ENCODE results near the gene CGB8. TPM values are rescaled to one million over a fixed set of nuclear protein-coding genes. Genes with fewer than 3 reads are reported as not detected.
A peak's percentile ranks its signal among the peaks of the same experiment; 100 is the strongest.
"Not testable (repeated sequence)": the region's sequence is repeated elsewhere in the genome, so short reads cannot be mapped to it uniquely, and the experiment has no call there.

The CGB8 gene
- total and polyA plus RNA-seq, 5 experiments from 2014 or later, result not detected

GRCh38 chr19:49020342-49020741, 28.6 kb downstream of the CGB8 start:
- ATAC-seq (no peak), DNase-seq (no peak)
- H3K9me3 Mint-ChIP-seq, result no peaks in the 10 kb centered on the region
- peaks cover 0 to 6% (median 0%) of the 10 kb centered on the region in 5 donors for H3K27me3 Mint-ChIP-seq
- H3K4me1 Mint-ChIP-seq, result peaks cover 10 to 35% (median 24%) of the 10 kb centered on the region in 4 donors
- H3K4me3 Mint-ChIP-seq, result peak overlapping the region in 6 of 10 donors; percentile 4 to 95 (median 84)
- peaks cover 0 to 3% (median 0%) of the 10 kb centered on the region in 3 donors for H3K36me3 Mint-ChIP-seq
- no peak overlapping the region for H3K27ac Mint-ChIP-seq
- POLR2A ChIA-PET, result interaction anchor here (0.5 kb wide), 1 partner anchor 320 kb away, joined by 3 read pairs; no protein-coding TSS in a partner anchor

GRCh38 chr19:49019242-49019932, 29.5 kb downstream of the CGB8 start:
- ATAC-seq (peak; percentile 26 to 33), DNase-seq (peak; percentile 38 to 76 (median 63))
- no peaks in the 10 kb centered on the region for H3K9me3 Mint-ChIP-seq
- peaks cover 10 to 35% (median 24%) of the 10 kb centered on the region in 4 donors for H3K4me1 Mint-ChIP-seq
- H3K4me3 Mint-ChIP-seq, result peak overlapping the region; percentile 81 to 95 (median 90)
- peak overlapping the region in 7 of 10 donors; percentile 52 to 85 (median 75) for H3K27ac Mint-ChIP-seq
- peaks cover 0 to 6% (median 0%) of the 10 kb centered on the region in 5 donors for H3K27me3 Mint-ChIP-seq
- POLR2A ChIA-PET, result interaction anchor here (0.7 kb wide), 1 partner anchor 914 kb away, joined by 3 read pairs; no protein-coding TSS in a partner anchor
- peaks cover 0 to 4% (median 0%) of the 10 kb centered on the region in 3 donors for H3K36me3 Mint-ChIP-seq

DNA sequence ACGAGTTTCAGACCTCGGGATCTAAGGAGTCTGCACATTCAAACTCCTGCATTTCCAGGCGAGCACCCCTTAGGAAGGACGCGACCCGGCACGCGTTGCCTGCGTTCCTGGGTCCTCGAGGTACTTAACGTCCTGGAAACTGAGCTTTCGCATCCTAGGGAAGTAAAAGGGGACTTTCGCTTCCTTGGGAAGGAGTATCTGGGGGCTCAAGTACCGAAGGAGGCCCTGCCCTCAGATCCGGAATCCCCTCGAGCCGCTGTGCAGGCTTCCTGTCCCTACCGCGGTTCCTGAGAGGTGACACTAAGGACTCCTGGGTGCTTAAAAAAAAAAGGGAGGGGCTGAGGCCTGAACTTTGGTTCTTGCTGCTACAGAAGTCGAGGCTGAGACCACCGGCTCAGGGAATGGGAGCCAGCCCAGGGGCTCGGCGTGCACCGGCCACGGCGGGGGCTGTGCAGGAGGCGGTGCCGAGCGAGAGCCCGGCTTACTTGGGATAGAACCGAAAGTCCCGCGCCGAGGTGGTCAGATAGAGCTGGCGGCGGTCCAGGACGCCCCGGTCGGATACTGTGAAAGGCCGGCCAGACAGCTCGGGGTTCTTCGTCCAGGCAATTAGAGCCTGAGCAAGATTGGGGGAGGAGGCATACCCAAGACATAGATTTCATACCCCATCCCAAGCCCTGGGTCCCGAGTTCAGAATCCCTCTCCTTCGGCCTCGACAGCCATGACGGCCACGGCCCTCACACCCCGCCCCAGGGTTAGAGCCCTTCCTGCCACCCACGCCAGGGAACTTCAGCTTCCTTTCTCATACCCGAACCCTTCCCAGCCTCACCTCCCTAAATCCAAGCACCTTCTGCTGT, 30.3 kb downstream of the CGB8 start:
- Mint-ChIP-seq H3K4me1 (peaks cover 10 to 35% (median 24%) of the 10 kb centered on the region in 4 donors), H3K27ac (peak overlapping the region in 8 of 10 donors; percentile 40 to 85 (median 67)), H3K4me3 (peak overlapping the region; percentile 81 to 95 (median 90))
- H3K9me3 Mint-ChIP-seq, H3K27me3 Mint-ChIP-seq, H3K36me3 Mint-ChIP-seq: not testable (repeated sequence)
- DNase-seq (peak in 3 of 10 donors; percentile 33 to 48 (median 40)), ATAC-seq (peak; percentile 32 to 34)
- POLR2A ChIA-PET, result interaction anchor here (0.6 to 1.4 kb wide), 3 partner anchors 25 to 915 kb away, joined by 3 to 19 read pairs (median 4); partner anchors contain the start of genes GYS1 and RUVBL2

- H3K4me3 Mint-ChIP-seq, result peak overlapping the region; percentile 81 to 95 (median 90)
- peaks cover 0 to 8% (median 0%) of the 10 kb centered on the region in 3 donors for H3K36me3 Mint-ChIP-seq
- no peaks in the 10 kb centered on the region for H3K9me3 Mint-ChIP-seq
- DNase-seq (peak; percentile 55 to 83 (median 65)), ATAC-seq (peak; percentile 88 to 93)
- peak overlapping the region in 6 of 10 donors; percentile 38 to 73 (median 67) for H3K27ac Mint-ChIP-seq
- H3K4me1 Mint-ChIP-seq, result peaks cover 10 to 35% (median 24%) of the 10 kb centered on the region in 4 donors
- peaks cover 0 to 6% (median 0%) of the 10 kb centered on the region in 5 donors for H3K27me3 Mint-ChIP-seq
- POLR2A ChIA-PET, result interaction anchor here (0.6 to 1.4 kb wide), 2 partner anchors 25 to 753 kb away, joined by 4 to 19 read pairs; partner anchors contain the start of genes GYS1 and RUVBL2
Measured at GRCh38 chr19:49017666-49018351, 31.1 kb downstream of the CGB8 start.

GRCh38 chr19:49017041-49017665, 31.8 kb downstream of the CGB8 start, which contains the start of gene LHB:
Gene LHB, minus strand, starts transcription at chr19:49017091. Its CDS starts 10 bp downstream, at chr19:49017081.
- Mint-ChIP-seq H3K4me3 (peak within 1 kb of the TSS; percentile 81 to 95 (median 90)), H3K36me3 (peaks cover 0 to 8% (median 0%) of the 10 kb centered on the region in 3 donors), H3K27ac (peak within 1 kb of the TSS in 8 of 10 donors; percentile 35 to 80 (median 67)), H3K27me3 (peaks cover 0 to 6% (median 0%) of the 10 kb centered on the region in 5 donors), H3K9me3 (no peaks in the 10 kb centered on the region), H3K4me1 (peaks cover 10 to 35% (median 24%) of the 10 kb centered on the region in 4 donors)
- ATAC-seq (no peak), DNase-seq (no peak)
- POLR2A ChIA-PET, result interaction anchor here (1.4 kb wide), 1 partner anchor 24 kb away, joined by 19 read pairs; the partner anchor contains the start of genes GYS1 and RUVBL2

DNA sequence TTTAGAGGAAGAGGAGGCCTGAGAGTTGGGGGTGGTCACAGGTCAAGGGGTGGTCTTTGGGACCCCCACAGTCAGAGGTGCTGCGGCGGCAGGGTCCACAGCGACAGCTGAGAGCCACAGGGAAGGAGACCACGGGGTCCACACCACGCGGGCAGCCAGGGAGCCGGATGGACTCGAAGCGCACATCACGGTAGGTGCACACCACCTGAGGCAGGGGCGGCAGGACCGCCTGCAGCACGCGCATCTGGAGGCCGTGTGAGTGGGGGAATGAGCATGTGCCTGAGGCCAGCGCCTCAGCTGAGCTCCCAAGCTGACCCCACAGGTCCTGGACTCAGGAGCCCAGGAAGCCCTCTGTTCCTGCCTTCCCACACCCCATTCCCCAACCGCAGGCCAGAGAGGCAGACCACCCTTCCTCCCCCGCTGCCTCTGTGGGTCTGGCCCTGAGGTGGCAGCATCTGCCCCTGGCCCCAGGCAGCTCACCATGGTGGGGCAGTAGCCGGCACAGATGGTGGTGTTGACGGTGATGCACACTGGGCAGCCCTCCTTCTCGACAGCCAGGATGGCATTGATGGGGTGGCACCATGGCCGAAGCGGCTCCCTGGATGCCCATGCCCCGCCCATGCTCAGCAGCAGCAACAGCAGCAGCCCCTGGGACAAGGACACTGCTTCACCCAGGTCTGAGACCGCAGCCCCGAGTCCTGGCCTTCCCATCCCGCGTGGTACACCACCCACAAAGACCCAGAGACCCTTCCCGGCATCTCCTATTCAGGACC, 32.7 kb downstream of the CGB8 start:
- POLR2A ChIA-PET, result interaction anchor here (0.9 kb wide), 1 partner anchor 23 kb away, joined by 3 read pairs; the partner anchor contains the start of genes GYS1 and RUVBL2
- H3K9me3 Mint-ChIP-seq, result no peaks in the 10 kb centered on the region
- H3K27me3 Mint-ChIP-seq, result peaks cover 0 to 3% (median 0%) of the 10 kb centered on the region in 5 donors
- H3K36me3 Mint-ChIP-seq, result peaks cover 0 to 10% (median 2%) of the 10 kb centered on the region in 3 donors
- H3K4me3 Mint-ChIP-seq, result peak overlapping the region in 7 of 10 donors; percentile 13 to 95 (median 32)
- peaks cover 9 to 34% (median 21%) of the 10 kb centered on the region in 4 donors for H3K4me1 Mint-ChIP-seq
- DNase-seq (no peak), ATAC-seq (no peak)
- peak overlapping the region in 4 of 10 donors; percentile 12 to 80 (median 44) for H3K27ac Mint-ChIP-seq

DNA sequence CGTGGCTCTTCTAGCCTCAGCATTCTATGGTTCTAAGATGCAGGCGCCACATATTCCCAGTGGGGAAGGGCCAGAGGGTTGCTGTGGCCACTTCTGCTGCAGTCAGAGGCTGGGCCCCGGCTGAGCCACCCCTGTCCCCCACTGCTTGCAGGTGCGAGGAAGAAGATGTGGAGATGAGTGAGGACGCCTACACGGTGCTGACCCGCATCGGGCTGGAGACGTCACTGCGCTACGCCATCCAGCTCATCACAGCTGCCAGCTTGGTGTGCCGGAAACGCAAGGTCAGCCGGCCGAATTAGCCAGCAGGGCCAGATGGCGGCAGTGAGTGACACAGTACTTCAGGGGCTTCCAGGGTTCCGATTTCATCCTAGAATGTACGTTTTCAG, 34.0 kb downstream of the CGB8 start:
- no peak overlapping the region for H3K27ac Mint-ChIP-seq
- H3K36me3 Mint-ChIP-seq, result peaks cover 0 to 23% (median 3%) of the 10 kb centered on the region in 3 donors
- ATAC-seq, result no peak
- no peaks in the 10 kb centered on the region for H3K9me3 Mint-ChIP-seq
- DNase-seq, result no peak
- POLR2A ChIA-PET, result no interaction called here
- no peak overlapping the region for H3K4me3 Mint-ChIP-seq
- peaks cover 0 to 3% (median 0%) of the 10 kb centered on the region in 5 donors for H3K27me3 Mint-ChIP-seq
- peaks cover 5 to 21% (median 13%) of the 10 kb centered on the region in 4 donors for H3K4me1 Mint-ChIP-seq

DNA sequence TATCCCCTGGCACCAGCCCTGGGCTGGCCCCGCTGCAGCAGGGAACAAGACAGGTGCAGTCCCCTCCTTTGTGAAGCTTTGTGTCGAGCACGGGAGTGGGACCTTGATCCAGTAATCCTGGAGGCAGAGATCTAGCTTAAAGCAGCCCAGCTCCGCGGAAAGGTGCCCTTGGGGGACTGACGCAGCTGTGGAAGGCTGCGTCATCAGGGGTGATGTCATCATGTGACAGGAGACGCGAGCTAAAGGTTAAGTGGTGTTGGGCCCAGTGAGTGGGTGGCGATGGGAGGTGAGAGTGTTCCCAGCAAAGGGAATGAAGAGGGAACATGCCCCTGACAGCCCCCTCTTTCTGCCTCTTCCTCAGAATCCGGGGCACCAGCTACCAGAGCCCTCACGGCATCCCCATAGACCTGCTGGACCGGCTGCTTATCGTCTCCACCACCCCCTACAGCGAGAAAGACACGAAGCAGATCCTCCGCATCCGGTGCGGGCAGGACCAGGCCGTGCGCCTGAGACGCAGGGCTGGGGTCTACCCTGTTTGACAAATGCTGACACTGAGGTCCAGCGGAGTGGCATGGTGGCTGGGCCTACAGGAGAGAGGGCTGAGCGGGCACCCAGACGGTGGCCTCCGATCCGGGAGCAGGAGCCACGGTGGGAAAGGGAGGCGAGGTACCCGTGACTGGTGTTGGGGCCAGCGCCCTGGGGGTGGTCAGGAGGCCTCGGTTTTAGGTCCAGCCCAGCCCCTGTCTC, 34.6 kb downstream of the CGB8 start:
- Mint-ChIP-seq H3K4me1 (peaks cover 4 to 16% (median 10%) of the 10 kb centered on the region in 4 donors), H3K27me3 (peaks cover 0 to 3% (median 0%) of the 10 kb centered on the region in 5 donors), H3K27ac (peak overlapping the region in 1 of 10 donors; percentile 82), H3K9me3 (no peaks in the 10 kb centered on the region), H3K4me3 (peak overlapping the region in 2 of 10 donors; percentile 14 to 41), H3K36me3 (peaks cover 0 to 27% (median 3%) of the 10 kb centered on the region in 3 donors)
- POLR2A ChIA-PET, result no interaction called here
- ATAC-seq (no peak), DNase-seq (no peak)

- peaks cover 0 to 43% (median 7%) of the 10 kb centered on the region in 3 donors for H3K36me3 Mint-ChIP-seq
- ATAC-seq (no peak), DNase-seq (no peak)
- H3K4me3 Mint-ChIP-seq, result no peak overlapping the region
- H3K27ac Mint-ChIP-seq, result no peak overlapping the region
- H3K27me3 Mint-ChIP-seq, result no peaks in the 10 kb centered on the region
- no peaks in the 10 kb centered on the region for H3K4me1 Mint-ChIP-seq
- H3K9me3 Mint-ChIP-seq, result no peaks in the 10 kb centered on the region
- POLR2A ChIA-PET, result no interaction called here
Measured at GRCh38 chr19:49011194-49011593, 37.7 kb downstream of the CGB8 start.

GRCh38 chr19:49010453-49010852, 38.5 kb downstream of the CGB8 start:
- POLR2A ChIA-PET, result interaction anchor here (1.2 kb wide), 1 partner anchor 46 kb away, joined by 3 read pairs; no protein-coding TSS in a partner anchor
- Mint-ChIP-seq H3K27ac (peak overlapping the region in 1 of 10 donors; percentile 11), H3K27me3 (no peaks in the 10 kb centered on the region), H3K4me3 (no peak overlapping the region), H3K9me3 (no peaks in the 10 kb centered on the region), H3K36me3 (peaks cover 0 to 47% (median 8%) of the 10 kb centered on the region in 3 donors), H3K4me1 (no peaks in the 10 kb centered on the region)
- ATAC-seq, result no peak
- DNase-seq, result no peak

Data from naive thymus-derived CD8-positive, alpha-beta T cell (primary cell).